Raji (cell line): Measurements from ENCODE around the gene ZNF503.

Source experiments
- POLR2A ChIP-seq: IDR thresholded peaks from 2 replicates; pipeline ENCODE4 v1.6.1; 2011; ENCODE audit warnings: low read depth, low read length, control low read depth; ENCODE audit not compliant: insufficient read depth

The ZNF503 gene

GRCh38 chr10:75401569-75402485 is at the start of gene ZNF503:
Gene ZNF503 (minus strand): TSS chr10:75401764. CDS start chr10:75401419, 345 bp downstream.
- TF ChIP-seq POLR2A: no peak

- no peak for TF ChIP-seq POLR2A
Measured at GRCh38 chr10:75450644-75451640, 49.4 kb upstream of the ZNF503 start.

- TF ChIP-seq POLR2A: no peak
Measured at GRCh38 chr10:75450075-75450445, 48.5 kb upstream of the ZNF503 start.

GRCh38 chr10:75449382-75450074 is 48.0 kb upstream of the ZNF503 start:
- TF ChIP-seq POLR2A: no peak

DNA sequence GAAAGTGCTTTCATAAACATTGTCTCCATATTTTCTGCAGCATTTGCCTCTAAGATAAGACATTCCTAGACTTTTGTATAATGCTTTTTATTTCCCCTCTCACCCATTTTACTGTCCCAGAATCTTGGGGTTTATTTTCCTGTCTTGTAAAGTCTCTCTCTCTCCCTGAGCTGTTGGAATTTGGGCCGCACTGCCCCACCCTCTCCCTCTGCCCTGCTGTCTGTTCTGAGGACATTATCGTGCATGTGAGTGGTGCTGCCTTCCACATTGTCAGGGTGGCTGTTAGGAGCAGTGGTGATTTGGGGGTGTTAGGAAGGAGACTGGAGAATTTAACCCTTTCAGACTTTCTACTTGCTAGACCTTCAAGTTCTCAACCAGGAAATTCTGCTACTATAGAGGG is 46.6 kb upstream of the ZNF503 start:
- no peak for TF ChIP-seq POLR2A

DNA sequence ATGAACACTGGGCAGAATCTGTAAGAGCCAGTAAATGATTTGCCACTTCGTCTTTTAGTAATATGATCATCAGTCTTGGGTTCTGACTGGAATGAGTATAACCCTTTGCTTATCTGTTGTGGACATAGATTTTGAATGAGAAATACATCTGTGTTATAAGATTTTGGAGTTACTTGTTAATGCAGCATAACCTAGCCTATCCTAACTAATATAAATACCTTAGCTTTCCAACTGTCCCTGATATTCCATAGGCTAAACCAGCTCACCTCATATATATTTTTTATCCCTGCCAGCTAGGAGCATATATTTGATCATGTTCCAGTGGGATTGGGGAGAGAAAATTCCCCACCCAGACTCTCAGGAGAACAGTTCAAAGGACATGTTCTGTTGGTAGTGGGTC is 44.9 kb upstream of the ZNF503 start:
- no peak for TF ChIP-seq POLR2A

DNA sequence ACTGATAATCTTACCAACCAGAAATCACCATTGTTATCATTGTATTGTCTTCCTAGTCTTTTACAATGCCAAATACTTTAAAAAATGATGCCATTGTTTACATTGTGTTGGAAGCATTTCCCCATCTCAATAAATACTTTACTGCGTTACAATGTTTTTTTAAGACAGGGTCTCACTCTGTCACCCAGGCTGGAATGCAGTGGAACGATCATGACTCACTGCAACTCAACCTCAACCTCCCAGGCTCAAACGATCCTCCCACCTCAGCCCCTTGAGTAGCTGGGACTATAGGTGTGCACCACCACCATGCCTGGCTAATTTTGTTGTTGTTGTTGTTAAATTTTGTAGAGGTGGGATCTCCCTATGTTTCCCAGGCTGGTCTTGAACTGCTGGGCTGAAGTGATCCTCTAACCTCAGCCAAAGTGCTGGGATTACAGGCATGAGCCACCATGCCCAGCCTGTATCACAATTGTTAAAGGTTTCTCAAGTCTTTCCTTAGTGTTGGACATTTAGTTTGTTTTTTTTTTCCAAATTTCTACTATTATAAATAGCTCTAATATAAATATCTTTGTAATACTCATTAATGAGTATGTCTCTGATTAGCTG is 43.3 kb upstream of the ZNF503 start:
- no peak for TF ChIP-seq POLR2A

DNA sequence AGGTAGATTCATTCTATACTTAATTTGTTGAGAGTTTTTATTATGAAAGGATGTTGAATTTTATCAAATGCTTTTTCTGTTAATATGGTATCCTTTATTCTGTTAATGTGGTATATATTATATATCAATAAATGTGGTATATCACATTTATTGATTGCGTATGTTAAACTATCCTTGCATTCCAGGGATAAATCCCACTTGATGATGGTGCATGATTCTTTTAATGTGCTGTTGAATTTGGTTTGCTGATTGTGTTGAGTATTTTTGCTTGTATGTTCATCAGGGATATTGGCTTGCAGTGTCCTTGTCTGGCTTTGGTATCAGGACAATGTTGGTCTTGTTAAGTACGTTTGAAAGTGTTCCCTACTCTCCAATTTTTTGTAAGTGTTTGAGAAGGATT is 41.8 kb upstream of the ZNF503 start:
- TF ChIP-seq POLR2A: no peak

- no peak for TF ChIP-seq POLR2A
Measured at GRCh38 chr10:75441682-75442081, 40.1 kb upstream of the ZNF503 start.

GRCh38 chr10:75441196-75441595 is 39.6 kb upstream of the ZNF503 start:
- no peak for TF ChIP-seq POLR2A

- TF ChIP-seq POLR2A: no peak
Measured at GRCh38 chr10:75440271-75440793, 38.8 kb upstream of the ZNF503 start.

DNA sequence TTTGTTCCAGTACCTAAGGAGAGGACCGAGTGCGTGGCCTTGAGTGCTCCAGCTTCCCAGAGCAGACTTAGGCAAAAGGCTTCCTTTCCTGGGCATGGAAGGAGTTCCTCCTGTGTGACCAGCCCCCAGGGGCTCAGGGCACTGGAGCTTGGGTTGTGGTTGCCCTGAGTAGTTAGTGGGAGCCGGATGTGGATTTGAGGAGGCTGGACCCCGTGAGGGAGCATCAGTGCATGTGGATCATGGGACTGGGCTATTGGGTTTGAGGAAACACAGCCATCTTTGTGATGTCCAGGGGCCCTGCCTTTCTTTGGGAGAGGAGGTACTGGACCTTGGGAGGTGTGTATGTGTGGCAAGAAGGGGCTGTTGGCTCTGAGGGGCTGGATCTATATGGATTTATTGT is 38.2 kb upstream of the ZNF503 start:
- no peak for TF ChIP-seq POLR2A

DNA sequence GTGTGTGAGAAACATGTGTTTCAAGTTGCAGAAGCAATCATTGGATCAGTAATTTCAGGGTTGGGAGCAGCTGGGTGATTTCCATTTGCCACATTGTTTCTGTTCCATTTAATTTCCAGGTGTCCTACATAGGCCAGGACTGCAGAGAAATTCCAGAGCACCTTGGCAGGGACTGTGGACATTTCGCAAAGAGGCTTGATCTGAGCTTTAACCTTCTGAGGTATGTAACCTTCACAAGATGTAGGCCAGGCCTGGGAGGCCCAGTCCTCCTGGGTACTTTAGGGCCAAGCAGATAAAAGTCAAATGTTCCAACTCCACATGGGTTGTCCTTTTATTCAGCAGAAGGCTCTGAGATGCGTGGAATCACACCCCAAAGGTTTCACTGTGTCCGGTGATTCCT is 36.7 kb upstream of the ZNF503 start:
- no peak for TF ChIP-seq POLR2A

GRCh38 chr10:75437693-75438092 is 36.1 kb upstream of the ZNF503 start:
- no peak for TF ChIP-seq POLR2A
